K562 (cell line): ENCODE measurements around the gene HSD3B7. TPM values are rescaled to one million over a fixed set of nuclear protein-coding genes. Genes with fewer than 3 reads are reported as not detected.
A peak's percentile ranks its signal among the peaks of the same experiment; 100 is the strongest.

Experiments used
- BCL6 ChIP-seq: fragments of 250-450 bp; sonication (Bioruptor Pico); IDR thresholded peaks from 2 replicates; pipeline ENCODE4 v1.4.0; 2020
- ETV1 ChIP-seq: fragments of 450-650 bp; conservative IDR thresholded peaks from 2 replicates; pipeline ENCODE4 v1.6.1; 2016; ENCODE audit warnings: missing genetic modification characterization, control low read depth, low read depth, missing compliant biosample characterization
- FOXK2 ChIP-seq, 2 experiments: fragments of 450-650 bp; IDR thresholded peaks in 1 of 2; conservative IDR thresholded peaks in 1 of 2; 2 replicates each; pipeline ENCODE4 v1.6.1; 2016; ENCODE audit warnings: low read depth in 2 of 2, mild to moderate bottlenecking in 1 of 2
- KDM4B ChIP-seq, 2 experiments: fragments of 450-650 bp in 1 of 2; sonication (generic) in 1 of 2; IDR thresholded peaks; 2 replicates each; pipeline ENCODE4 v1.6.1; 2016 to 2017; ENCODE audit warnings: borderline replicate concordance in 2 of 2, antibody characterized with exemption in 1 of 2, low read depth in 1 of 2, mild to moderate bottlenecking in 1 of 2
- KLF1 ChIP-seq: fragments of 450-650 bp; IDR thresholded peaks from 2 replicates; pipeline ENCODE4 v1.6.1; 2016; ENCODE audit warnings: missing genetic modification characterization, missing compliant biosample characterization
- MEIS2 ChIP-seq: fragments of 450-650 bp; IDR thresholded peaks from 2 replicates; pipeline ENCODE4 v1.6.1; 2014; ENCODE audit warnings: mild to moderate bottlenecking; ENCODE audit not compliant: partially characterized antibody
- RAD21 ChIP-seq, 2 experiments: fragments of 250-450 bp in 1 of 2; fragments of 450-650 bp in 1 of 2; sonication (Bioruptor Pico) in 1 of 2; formaldehyde crosslinking in 1 of 2; IDR thresholded peaks in 1 of 2; conservative IDR thresholded peaks in 1 of 2; 2 replicates each; pipeline versions ENCODE4 v1.4.0 to v1.8.0; 2020 to 2022; ENCODE audit warnings: mild to moderate bottlenecking in 2 of 2, moderate library complexity in 1 of 2
- ZNF76 ChIP-seq: fragments of 250-450 bp; sonication (Bioruptor Pico); IDR thresholded peaks from 2 replicates; pipeline ENCODE4 v1.4.0; 2020; ENCODE audit warnings: mild to moderate bottlenecking, moderate library complexity, borderline replicate concordance
- polyA plus RNA-seq, 8 experiments: library from polyadenylated mRNA; depleted of rRNA in 4 of 8; stranded (reverse) in 5 of 8; unstranded in 3 of 8; fragments of >200 nt; fragmentation: Nextera tagmentation in 2 of 8; fragmentation: Illumina TruSeq in 1 of 8; extraction: Ambion mirVana in 2 of 8; extraction: Trizol in 1 of 8; gene quantifications; 2 replicates each; pipeline versions ENCODE4 v1.2.1 to v1.2.3, GENCODE V29; 2011 to 2014; ENCODE audit warnings: inconsistent platforms in 1 of 8, missing spikeins in 1 of 8
- total RNA-seq, 7 experiments: library from RNA; depleted of rRNA in 6 of 7; stranded (reverse); fragments of >200 nt in 6 of 7; fragmentation: Illumina TruSeq in 2 of 7; extraction: Trizol in 2 of 7; gene quantifications; 2 replicates each; pipeline versions ENCODE4 v1.2.1 to v1.2.3, GENCODE V29; 2011 to 2021; ENCODE audit warnings: low replicate concordance in 1 of 7
- TF ChIP-seq, protein P1 (sequence below): fragments of 450-650 bp; formaldehyde crosslinking; IDR thresholded peaks from 2 replicates; pipeline ENCODE4 v1.4.0; 2020; ENCODE audit warnings: mild to moderate bottlenecking, moderate library complexity
- TF ChIP-seq, protein P2 (sequence below), 2 experiments: IDR thresholded peaks; 2 replicates each; pipeline ENCODE4 v1.6.1; 2012; ENCODE audit warnings: improper control_type of control experiment in 2 of 2, low read depth in 2 of 2, low read length in 2 of 2, borderline replicate concordance in 1 of 2
- TF ChIP-seq, protein P3 (sequence below): fragments of 200-800 bp; sonication (Bioruptor generic); IDR thresholded peaks from 2 replicates; pipeline ENCODE4 v1.6.1; 2017; ENCODE audit warnings: missing genetic modification characterization, missing compliant biosample characterization
- TF ChIP-seq, protein P4 (sequence below): sonication (generic); formaldehyde crosslinking; IDR thresholded peaks from 2 replicates; pipeline ENCODE4 v1.8.0; 2023; ENCODE audit warnings: mild to moderate bottlenecking, missing genetic modification reagents

Gene HSD3B7
- total and polyA plus RNA-seq, 9 of the 15 experiments (the other 6 are each of a cell fraction or from before 2014, with no cell fraction given) = 5.4 to 49.1 (median 23.0) TPM

DNA sequence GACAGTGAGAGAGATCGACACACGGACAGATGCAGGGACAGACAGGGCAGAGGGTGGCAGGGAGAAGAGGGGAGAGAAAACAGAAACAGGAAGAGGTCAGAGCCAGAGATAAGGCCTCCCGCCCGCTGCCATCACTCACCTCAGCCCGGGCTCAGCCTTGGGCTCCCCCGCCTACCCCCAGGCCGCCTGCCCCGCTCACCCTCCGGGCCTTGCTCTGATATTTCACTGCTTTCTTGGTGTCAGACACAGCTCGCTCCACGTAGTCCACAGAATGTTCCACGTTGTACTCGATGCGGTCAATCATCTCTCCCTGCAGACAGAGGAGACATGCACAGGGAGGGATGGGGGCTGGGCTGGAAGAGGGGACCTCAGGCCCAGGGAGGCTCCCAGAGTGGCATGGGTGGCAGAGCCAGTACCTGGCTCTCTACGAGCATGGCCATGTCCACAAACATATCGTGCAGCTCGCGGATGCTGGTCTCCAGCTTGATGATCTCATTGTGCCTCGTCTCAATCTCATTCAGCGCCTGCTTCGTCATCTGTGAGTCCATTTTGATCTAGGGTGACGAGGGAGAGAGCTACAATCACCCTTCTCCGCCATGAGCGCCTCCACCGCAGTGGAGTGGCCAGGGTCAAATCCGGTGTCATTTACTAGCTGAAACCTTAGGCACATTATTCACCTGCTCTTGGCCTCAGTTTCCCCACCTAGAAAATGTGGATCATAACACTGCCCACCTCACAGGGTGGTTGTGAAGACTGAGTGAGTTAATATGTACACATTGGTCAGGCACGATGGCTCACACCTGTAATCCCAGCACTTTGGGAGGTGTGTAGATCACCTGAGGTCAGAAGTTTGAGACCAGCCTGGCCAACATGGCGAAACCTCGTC is 8.2 kb downstream of the HSD3B7 start (continued):
- TF ChIP-seq, protein P1, sequence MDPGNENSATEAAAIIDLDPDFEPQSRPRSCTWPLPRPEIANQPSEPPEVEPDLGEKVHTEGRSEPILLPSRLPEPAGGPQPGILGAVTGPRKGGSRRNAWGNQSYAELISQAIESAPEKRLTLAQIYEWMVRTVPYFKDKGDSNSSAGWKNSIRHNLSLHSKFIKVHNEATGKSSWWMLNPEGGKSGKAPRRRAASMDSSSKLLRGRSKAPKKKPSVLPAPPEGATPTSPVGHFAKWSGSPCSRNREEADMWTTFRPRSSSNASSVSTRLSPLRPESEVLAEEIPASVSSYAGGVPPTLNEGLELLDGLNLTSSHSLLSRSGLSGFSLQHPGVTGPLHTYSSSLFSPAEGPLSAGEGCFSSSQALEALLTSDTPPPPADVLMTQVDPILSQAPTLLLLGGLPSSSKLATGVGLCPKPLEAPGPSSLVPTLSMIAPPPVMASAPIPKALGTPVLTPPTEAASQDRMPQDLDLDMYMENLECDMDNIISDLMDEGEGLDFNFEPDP (CRISPR knock-in tag) = peak; percentile 24; the same call in 1 of the 2 replicates
- TF ChIP-seq FOXK2 (conservative IDR thresholded peaks at IDR 0.05 in 1 of 2, IDR thresholded peaks at IDR 0.05 in 1 of 2; ENCODE audit: low read depth in 2 of 2) (peak in 1 of 2 experiments; percentile 55; a peak in 1 of 4 replicates), BCL6 (CRISPR knock-in tag) (peak; percentile 41; the same call in 1 of the 2 replicates), RAD21 (CRISPR knock-in tag; conservative IDR thresholded peaks at IDR 0.05 in 1 of 2, IDR thresholded peaks at IDR 0.05 in 1 of 2) (0 out of 4 replicates have a peak, but pooled peaks of 1 of the 2 experiments have one; percentile 3), KDM4B (IDR thresholded peaks at IDR 0.05; ENCODE audit: borderline replicate concordance in 2 of 2, low read depth in 1 of 2) (peak in 1 of 2 experiments; percentile 66; a peak in 1 of 4 replicates), ETV1 (0 out of 2 replicates have a peak, but pooled peaks have one; percentile 29), MEIS2 (peak; percentile 2), KLF1 (tag) (0 out of 2 replicates have a peak, but pooled peaks have one; percentile 18), ZNF76 (CRISPR knock-in tag) (0 out of 2 replicates have a peak, but pooled peaks have one; percentile 61)
- TF ChIP-seq, protein P2, sequence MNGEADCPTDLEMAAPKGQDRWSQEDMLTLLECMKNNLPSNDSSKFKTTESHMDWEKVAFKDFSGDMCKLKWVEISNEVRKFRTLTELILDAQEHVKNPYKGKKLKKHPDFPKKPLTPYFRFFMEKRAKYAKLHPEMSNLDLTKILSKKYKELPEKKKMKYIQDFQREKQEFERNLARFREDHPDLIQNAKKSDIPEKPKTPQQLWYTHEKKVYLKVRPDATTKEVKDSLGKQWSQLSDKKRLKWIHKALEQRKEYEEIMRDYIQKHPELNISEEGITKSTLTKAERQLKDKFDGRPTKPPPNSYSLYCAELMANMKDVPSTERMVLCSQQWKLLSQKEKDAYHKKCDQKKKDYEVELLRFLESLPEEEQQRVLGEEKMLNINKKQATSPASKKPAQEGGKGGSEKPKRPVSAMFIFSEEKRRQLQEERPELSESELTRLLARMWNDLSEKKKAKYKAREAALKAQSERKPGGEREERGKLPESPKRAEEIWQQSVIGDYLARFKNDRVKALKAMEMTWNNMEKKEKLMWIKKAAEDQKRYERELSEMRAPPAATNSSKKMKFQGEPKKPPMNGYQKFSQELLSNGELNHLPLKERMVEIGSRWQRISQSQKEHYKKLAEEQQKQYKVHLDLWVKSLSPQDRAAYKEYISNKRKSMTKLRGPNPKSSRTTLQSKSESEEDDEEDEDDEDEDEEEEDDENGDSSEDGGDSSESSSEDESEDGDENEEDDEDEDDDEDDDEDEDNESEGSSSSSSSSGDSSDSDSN (IDR thresholded peaks at IDR 0.05; ENCODE audit: borderline replicate concordance in 1 of 2, low read depth in 2 of 2, low read length in 2 of 2) = peak in 1 of 2 experiments; percentile 48; a peak in 1 of 4 replicates
- TF ChIP-seq, protein P3, sequence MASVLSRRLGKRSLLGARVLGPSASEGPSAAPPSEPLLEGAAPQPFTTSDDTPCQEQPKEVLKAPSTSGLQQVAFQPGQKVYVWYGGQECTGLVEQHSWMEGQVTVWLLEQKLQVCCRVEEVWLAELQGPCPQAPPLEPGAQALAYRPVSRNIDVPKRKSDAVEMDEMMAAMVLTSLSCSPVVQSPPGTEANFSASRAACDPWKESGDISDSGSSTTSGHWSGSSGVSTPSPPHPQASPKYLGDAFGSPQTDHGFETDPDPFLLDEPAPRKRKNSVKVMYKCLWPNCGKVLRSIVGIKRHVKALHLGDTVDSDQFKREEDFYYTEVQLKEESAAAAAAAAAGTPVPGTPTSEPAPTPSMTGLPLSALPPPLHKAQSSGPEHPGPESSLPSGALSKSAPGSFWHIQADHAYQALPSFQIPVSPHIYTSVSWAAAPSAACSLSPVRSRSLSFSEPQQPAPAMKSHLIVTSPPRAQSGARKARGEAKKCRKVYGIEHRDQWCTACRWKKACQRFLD (CRISPR knock-in tag) = peak; percentile 76
- TF ChIP-seq, protein P4, sequence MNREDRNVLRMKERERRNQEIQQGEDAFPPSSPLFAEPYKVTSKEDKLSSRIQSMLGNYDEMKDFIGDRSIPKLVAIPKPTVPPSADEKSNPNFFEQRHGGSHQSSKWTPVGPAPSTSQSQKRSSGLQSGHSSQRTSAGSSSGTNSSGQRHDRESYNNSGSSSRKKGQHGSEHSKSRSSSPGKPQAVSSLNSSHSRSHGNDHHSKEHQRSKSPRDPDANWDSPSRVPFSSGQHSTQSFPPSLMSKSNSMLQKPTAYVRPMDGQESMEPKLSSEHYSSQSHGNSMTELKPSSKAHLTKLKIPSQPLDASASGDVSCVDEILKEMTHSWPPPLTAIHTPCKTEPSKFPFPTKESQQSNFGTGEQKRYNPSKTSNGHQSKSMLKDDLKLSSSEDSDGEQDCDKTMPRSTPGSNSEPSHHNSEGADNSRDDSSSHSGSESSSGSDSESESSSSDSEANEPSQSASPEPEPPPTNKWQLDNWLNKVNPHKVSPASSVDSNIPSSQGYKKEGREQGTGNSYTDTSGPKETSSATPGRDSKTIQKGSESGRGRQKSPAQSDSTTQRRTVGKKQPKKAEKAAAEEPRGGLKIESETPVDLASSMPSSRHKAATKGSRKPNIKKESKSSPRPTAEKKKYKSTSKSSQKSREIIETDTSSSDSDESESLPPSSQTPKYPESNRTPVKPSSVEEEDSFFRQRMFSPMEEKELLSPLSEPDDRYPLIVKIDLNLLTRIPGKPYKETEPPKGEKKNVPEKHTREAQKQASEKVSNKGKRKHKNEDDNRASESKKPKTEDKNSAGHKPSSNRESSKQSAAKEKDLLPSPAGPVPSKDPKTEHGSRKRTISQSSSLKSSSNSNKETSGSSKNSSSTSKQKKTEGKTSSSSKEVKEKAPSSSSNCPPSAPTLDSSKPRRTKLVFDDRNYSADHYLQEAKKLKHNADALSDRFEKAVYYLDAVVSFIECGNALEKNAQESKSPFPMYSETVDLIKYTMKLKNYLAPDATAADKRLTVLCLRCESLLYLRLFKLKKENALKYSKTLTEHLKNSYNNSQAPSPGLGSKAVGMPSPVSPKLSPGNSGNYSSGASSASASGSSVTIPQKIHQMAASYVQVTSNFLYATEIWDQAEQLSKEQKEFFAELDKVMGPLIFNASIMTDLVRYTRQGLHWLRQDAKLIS (CRISPR knock-in tag) = no peak
